ENCODE results near the gene MLN. TPM values are rescaled to one million over a fixed set of nuclear protein-coding genes. Genes with fewer than 3 reads are reported as not detected.

The MLN gene
- polyA plus RNA-seq, 1 of the 3 experiments (the other 2 are of a cell fraction) = not detected

DNA sequence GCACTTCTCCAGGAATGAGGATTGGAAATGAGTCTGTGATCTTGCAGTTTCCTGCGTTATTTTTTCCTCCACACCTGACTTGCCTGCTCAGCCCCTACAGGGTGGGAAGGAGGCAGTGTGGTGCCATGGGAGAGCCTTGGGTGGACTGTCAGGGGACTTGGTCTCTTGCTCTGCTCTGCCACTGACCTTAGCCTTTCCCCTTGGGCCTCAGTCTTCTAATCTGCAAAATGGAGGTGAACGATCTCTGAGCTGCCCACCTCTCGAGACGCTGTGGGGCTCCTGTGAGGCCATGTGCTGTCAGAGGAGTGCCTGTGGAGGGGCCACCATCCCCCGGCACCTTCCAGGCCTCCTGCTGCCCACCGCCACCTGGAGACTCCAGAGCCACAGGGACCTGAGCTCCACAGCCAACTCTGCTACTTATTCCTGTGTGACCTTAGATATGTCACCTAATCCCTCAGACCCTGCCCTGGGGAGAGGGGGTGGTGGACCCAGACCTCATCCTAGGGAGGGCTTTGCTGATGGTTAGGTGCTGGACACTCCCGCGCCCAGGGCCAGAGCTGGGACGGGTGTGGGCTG is 45.8 kb upstream of the MLN start (continued):
- TF ChIP-seq, protein P1, sequence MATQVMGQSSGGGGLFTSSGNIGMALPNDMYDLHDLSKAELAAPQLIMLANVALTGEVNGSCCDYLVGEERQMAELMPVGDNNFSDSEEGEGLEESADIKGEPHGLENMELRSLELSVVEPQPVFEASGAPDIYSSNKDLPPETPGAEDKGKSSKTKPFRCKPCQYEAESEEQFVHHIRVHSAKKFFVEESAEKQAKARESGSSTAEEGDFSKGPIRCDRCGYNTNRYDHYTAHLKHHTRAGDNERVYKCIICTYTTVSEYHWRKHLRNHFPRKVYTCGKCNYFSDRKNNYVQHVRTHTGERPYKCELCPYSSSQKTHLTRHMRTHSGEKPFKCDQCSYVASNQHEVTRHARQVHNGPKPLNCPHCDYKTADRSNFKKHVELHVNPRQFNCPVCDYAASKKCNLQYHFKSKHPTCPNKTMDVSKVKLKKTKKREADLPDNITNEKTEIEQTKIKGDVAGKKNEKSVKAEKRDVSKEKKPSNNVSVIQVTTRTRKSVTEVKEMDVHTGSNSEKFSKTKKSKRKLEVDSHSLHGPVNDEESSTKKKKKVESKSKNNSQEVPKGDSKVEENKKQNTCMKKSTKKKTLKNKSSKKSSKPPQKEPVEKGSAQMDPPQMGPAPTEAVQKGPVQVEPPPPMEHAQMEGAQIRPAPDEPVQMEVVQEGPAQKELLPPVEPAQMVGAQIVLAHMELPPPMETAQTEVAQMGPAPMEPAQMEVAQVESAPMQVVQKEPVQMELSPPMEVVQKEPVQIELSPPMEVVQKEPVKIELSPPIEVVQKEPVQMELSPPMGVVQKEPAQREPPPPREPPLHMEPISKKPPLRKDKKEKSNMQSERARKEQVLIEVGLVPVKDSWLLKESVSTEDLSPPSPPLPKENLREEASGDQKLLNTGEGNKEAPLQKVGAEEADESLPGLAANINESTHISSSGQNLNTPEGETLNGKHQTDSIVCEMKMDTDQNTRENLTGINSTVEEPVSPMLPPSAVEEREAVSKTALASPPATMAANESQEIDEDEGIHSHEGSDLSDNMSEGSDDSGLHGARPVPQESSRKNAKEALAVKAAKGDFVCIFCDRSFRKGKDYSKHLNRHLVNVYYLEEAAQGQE (IDR thresholded peaks at IDR 0.05; ENCODE audit: low read depth, low read length) = no peak
- no peak for TF ChIP-seq SMC3 (IDR thresholded peaks at IDR 0.05; ENCODE audit: low read depth, low read length)

GRCh38 chr6:33848484-33848883 is 44.7 kb upstream of the MLN start:
- no peak overlapping the region for H3K4me2 ChIP-seq
- no peaks in the 10 kb centered on the region for H3K27me3 ChIP-seq (ENCODE audit: insufficient read depth)
- H3K9ac ChIP-seq = no peak overlapping the region
- no peak for DNase-seq
- peaks cover under 1 to 2% of the 10 kb centered on the region in 2 experiments; a peak in 1 of 4 replicates for H3K4me1 ChIP-seq (ENCODE audit: control insufficient read depth in 1 of 2, insufficient read depth in 2 of 2, low read depth in 1 of 2, low read length in 1 of 2)
- no peaks in the 10 kb centered on the region for H3K9me3 ChIP-seq
- H4K20me1 ChIP-seq (ENCODE audit: insufficient read depth) = no peaks in the 10 kb centered on the region
- no peaks in the 10 kb centered on the region for H3K36me3 ChIP-seq (replicated peaks in 1 of 2; ENCODE audit: control insufficient read depth in 1 of 2, insufficient read depth in 2 of 2, low read length in 1 of 2)
- TF ChIP-seq, protein P2, sequence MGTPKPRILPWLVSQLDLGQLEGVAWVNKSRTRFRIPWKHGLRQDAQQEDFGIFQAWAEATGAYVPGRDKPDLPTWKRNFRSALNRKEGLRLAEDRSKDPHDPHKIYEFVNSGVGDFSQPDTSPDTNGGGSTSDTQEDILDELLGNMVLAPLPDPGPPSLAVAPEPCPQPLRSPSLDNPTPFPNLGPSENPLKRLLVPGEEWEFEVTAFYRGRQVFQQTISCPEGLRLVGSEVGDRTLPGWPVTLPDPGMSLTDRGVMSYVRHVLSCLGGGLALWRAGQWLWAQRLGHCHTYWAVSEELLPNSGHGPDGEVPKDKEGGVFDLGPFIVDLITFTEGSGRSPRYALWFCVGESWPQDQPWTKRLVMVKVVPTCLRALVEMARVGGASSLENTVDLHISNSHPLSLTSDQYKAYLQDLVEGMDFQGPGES (IDR thresholded peaks at IDR 0.05; ENCODE audit: low read depth, low read length) = no peak
- TF ChIP-seq EP300 (IDR thresholded peaks at IDR 0.05; ENCODE audit: borderline replicate concordance in 1 of 2, low read depth in 1 of 2, low read length in 1 of 2) = no peak
- TF ChIP-seq POLR2AphosphoS5 (IDR thresholded peaks at IDR 0.05; ENCODE audit: low read depth, low read length) = no peak
- TF ChIP-seq SMC3 (IDR thresholded peaks at IDR 0.05; ENCODE audit: low read depth, low read length) = no peak
- TF ChIP-seq RXRA (IDR thresholded peaks at IDR 0.05; ENCODE audit: borderline replicate concordance, low read depth) = no peak
- no peak for TF ChIP-seq PBX3 (IDR thresholded peaks at IDR 0.05)
- no peak for TF ChIP-seq TEAD4 (IDR thresholded peaks at IDR 0.05; ENCODE audit: borderline replicate concordance, insufficient read depth)
- no peak for TF ChIP-seq TCF12 (IDR thresholded peaks at IDR 0.05)
- TF ChIP-seq RFX5 (IDR thresholded peaks at IDR 0.05; ENCODE audit: low read length) = no peak
- TF ChIP-seq RAD21 (IDR thresholded peaks at IDR 0.05; ENCODE audit: low read length) = no peak
- no peak for TF ChIP-seq CHD2 (IDR thresholded peaks at IDR 0.05; ENCODE audit: low read length, partially characterized antibody)
- no peak for TF ChIP-seq NRF1 (IDR thresholded peaks at IDR 0.05; ENCODE audit: low read depth, low read length)
- CTCF ChIA-PET = interaction anchor here (0.9 to 3.9 kb wide), 7 partner anchors 14 to 306 kb away, joined by 3 to 21 read pairs (median 4); partner anchors contain the start of gene UQCC2
- WGBS (ENCODE audit: low lambda C conversion rate) = 90% methylated on average over 3 of the region's 3 CpGs
- H3F3A ChIP-seq (replicated peaks; ENCODE audit: insufficient read depth) = peaks cover 2% of the 10 kb centered on the region
- no peak overlapping the region for H2AFZ ChIP-seq (ENCODE audit: low read depth)
- POLR2A ChIA-PET = no interaction called here
- no peaks in the 10 kb centered on the region for H3K79me2 ChIP-seq (ENCODE audit: insufficient read depth)
- H3K4me3 ChIP-seq (ENCODE audit: low read depth in 2 of 2, low read length in 1 of 2) = no peak overlapping the region
- no peak overlapping the region for H3K27ac ChIP-seq (ENCODE audit: low read depth in 2 of 2, low read length in 1 of 2)
- H3K9me2 ChIP-seq = no peaks in the 10 kb centered on the region

All from SK-N-SH (cell line).